Medulla oblongata (tissue), 1 donor: Measurements from ENCODE around the gene PRKAG1.

Experiments
- DNase-seq: peaks from one replicate; pipeline ENCODE4 v3.0.0-alpha.2; 2015; ENCODE audit errors: extremely low spot score

The PRKAG1 gene

DNA sequence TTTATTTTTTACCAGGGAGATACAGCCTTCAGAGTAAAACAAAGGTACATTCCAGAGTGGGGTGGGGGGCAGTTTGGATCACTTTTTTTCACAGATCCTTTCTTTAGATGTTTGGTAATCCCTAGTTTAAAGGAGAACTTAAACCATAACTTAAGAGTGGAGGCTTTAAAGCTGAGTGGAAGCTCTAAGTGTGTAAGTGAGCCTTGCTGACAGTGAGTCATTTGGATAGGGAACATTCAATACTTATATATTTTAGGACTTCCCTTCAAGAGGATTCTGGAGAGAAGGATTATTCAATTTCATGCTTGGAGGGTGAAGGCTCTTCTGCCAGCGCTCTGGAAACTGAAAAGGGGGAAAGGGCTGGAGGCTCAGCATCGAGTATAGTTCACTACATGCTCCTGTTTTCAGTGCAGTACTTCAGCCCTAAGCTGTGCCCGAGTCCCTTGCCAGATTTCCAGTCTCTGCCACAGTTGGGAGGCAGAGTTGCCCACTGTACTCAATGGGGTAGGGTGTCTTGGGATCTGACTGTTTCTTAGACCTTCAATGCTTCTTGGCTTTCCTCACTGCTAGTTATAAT lies 8.4 kb downstream of the PRKAG1 start:
- DNase-seq, result no peak

GRCh38 chr12:49008943-49009342 lies 9.6 kb downstream of the PRKAG1 start:
- DNase-seq, result no peak

DNA sequence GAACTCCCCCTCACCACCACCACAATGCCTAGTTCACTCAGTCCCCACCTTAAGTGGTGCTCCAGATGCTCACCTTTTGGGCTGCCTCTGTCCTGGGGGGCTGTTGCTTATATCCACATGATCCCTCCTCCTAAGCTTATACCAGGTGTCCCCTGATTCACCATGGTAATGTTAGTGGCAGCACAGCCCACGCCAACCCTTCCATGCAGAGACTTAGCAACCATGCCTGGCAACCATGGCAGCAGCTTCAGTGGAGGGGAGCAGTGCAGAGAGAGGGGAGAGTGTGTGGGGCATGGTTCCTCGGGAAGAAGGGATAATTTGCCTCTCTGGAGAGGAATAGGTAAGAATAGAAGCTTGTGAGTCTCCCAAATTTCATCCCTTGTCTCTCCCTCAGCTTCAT lies 18.2 kb downstream of the PRKAG1 start:
- DNase-seq, result no peak

DNA sequence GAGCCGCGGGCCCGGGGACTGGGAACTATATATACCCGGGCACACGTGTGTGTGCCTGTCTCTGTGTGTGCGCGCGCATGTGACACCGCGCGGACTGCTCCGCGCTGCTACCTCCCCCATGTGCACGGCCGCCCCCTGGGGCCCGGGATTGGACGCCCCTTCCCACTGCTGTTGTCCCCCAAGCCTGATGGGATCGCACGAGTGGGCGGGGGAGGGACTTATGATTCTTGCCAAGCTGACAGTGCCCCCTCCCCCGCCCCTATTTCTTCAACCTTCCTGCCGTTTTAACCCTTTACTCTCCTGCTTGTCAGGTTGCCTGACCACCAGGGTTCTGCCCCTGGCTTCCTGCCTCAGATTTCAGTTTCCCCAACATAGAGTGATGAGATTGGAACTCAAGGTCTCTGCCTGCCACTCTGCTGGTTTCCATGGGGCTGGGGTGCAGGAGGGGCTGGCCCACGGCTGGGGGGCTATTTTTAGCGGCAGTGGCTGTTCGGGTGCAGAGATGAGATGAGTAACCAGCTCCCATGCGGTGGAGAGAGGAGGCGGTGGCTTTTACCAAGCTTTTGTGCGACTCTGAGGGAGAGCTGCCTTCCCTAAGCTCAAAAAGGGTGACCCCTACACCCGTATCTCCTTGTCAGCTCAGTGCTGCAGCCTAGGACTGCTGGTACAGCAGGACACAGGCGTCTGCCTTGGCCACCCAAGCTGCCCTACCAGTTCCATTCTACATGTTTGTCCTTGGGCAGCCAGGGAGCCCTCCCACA lies 19.0 kb downstream of the PRKAG1 start, which contains the start of gene DDN:
TSS of gene DDN (minus strand) at position 5 of the 761 bp plus-strand sequence. CDS start 88 bp downstream, outside the sequence.
- no peak for DNase-seq

DNA sequence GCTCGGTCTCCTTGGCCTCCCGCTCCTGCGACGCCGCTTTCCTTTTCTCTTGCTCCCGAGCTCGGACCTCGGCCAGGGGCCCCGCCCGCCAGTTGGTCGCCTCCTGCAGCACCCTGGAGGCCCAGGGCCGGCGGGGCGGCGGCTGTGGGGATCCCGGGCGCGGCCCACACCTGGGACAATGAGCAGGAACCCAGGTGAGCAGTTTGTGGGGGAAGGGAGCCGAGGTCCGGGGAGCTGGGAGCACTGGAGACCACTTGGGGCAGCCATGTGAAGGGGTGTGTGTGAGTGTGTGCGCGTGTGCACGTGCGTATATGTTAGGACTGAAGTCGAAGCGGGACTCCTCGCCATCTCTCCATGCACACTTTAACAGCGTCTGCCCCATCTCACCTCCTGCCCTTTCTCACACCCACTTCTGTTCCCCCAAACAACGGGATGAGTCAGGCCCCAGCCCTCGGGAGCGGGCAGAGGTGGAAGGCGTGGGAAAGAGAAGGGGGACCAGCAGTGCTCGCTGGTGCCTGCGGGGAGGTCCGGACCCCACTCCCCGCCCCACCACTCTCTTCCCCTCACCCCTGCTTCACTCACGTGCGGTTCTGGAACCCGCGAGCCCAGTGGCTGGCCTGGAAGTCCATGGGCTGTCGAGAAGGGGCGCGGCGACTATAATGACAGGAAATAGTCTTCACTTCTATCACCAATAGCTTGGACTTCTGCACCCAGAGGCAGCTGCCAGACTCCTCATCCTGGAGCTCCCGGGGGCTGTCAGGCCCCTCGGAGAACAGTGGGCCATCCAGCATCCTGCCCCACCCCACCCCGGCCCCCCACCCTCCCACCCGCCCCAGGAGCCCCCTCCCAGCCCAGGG lies 19.9 kb downstream of the PRKAG1 start:
- no peak for DNase-seq

GRCh38 chr12:48997719-48998496 lies 20.7 kb downstream of the PRKAG1 start:
- no peak for DNase-seq

DNA sequence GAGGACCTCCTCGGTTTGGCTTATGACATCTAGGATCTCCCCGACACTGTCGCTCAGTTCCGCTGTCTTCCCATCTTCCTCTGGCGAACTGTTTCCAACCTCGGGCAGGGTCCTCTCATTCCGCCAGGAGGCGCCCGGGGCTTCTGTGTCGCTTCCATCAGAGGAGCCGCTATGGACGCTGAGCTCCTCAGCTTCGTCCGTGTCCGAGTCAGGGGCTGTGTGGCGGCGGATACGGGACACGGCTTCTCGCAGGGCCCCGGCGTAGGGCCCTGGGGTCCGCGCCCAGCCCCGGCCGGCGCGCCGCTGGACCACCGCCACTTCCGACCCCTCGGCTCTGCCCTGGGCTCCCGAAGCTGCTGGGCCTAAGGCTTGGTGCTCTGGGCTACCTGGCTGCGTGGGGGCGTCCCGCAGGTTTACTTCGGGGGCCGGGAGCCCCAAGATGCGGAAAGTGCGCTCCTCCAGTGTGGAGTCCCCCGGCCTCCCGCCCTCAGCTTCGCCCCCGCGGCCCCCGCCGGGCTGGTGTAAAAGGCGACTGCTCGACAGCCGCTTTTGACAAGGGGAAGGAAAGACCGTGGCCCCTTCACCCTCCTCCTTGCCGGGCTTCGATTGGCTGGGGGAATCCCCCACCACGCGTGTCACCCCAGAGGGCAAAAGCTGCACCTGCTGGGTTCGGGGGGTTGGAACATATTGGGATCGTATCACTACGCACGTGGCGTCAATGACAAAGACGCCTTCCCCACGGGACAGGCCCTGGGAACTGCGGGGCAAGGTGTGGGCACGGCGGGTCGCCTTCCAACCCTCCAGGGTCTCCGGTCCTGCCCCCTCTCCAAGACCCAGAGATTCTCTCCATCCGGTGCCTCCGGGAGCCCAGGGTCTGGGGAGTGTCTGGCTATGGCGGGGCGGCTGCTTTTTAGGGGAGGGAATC lies 21.5 kb downstream of the PRKAG1 start:
- DNase-seq, result peak; percentile 85

DNA sequence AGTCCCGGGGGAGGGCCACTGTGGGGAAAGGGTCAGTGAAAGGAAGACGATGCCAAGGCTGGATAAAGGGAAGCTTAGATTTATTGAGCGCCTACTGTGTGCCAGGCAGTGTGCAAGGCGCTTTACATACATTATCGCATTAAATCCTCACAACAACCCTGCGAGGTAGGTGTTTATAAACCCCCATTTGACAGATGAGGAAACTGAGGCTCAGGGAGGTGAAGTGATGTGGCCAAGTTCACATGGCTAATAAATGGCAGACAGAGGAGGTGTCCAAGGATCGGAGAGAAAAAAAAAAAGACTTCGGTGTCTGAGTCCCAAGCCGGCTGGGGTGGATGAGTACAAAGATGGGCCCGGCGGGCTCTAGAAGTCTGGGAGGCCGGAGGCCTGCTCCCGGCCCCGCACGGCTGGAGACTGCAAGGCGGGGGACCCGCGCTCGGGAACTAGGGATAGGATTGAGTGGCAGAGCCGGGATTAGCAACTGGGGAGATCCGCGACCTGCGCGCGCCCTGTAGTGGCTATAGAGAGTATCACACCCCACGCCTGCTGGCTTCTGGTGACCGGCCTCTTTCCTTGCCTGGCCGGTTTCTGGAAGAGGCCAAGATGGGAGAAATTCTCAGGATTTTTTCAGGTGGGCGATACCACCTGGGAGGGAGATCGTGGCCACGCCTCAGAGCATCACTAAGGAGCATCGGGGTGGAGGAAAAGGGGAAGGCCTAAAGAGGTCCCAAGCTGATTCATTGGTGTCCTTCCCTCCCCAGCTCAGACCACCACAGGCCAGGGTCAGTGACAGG lies 23.3 kb downstream of the PRKAG1 start:
- peak; percentile 78 for DNase-seq

- DNase-seq, result no peak
Measured at GRCh38 chr12:48994224-48995085, 24.1 kb downstream of the PRKAG1 start.

GRCh38 chr12:48993787-48994186 lies 24.8 kb downstream of the PRKAG1 start:
- DNase-seq, result no peak

DNA sequence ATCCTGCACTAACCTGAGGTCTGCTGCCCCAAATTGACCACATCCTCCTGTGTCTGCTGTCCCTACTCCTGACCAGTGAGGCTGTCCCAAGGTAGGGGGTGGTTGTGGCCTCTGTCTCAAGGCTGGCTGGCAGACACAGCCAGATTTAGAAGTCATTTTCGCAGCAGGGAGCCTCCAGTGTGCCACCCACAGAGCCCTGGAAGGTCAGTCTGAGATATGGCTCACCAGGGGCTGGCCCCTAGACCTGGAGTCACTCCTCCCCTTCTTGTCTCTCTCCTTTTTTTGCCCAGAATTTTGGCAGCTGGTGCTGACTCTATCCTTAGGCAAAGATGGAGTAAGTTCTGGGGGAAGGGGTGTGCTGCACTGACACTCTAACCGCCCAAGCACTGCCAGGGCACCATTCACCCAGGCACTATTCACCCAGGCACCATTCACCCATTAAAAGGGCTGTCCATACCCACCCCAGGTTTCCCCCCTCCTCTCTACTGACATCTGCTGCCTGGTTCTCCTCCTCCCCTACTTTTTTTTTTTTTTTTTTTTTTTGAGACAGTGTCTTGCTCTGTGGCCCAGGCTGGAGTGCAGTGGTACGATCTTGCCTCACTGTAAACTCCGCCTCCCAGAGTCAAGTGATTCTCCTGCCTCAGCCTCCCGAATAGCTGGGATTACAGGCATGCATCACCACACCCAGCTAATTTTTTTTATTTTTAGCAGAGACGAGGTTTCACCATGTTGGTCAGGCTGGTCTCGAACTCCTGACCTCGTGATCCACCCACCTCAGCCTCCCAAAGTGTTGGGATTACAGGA lies 27.1 kb downstream of the PRKAG1 start:
- no peak for DNase-seq

DNA sequence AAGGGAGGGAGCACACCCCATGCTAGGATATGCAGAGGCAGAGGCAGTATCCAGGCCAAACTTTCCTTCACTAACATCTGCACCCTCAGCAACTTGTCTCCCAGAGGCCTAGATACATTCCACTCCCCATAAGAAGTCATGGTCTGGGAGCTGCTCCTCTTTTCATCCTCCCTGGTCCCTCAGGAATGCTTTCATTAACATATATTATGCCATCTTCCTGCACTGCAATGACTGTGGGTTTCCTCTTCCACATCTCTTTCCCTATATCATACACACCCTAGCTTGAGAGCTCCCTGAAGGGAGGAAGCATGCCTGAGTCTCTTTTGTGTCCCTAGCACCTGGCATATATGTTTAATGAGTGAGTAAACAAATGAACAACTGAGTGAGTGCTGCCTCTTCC lies 28.0 kb downstream of the PRKAG1 start:
- no peak for DNase-seq

- DNase-seq, result peak; percentile 54
Measured at GRCh38 chr12:48988030-48988649, 30.4 kb downstream of the PRKAG1 start.

DNA sequence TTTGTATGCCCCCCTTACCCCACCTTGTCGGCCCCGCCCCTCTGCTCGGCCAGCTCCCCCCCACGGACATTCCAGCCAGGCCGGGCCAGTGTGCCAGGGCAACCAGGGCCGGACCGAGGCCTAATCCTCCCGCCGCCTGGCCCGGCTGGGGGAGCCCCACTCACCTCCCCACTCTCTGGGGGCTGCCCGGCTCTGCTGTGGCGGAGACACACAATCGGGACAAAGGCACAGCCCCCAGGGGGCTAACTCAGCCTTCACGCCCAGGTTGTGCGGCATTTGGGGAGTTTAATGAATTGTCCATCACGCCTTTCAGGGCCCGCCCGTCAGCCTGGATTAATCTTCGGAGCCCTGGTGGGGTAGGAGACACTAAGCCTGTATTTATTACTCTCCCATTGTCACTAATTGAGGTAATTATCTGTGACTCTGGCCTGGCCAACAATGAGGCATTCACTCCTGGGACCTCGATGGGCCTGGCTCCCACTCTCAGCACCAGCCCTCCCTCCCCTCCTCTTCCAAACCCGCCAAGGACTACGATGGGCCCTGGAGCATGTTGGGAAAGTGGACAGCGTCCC lies 31.8 kb downstream of the PRKAG1 start:
- DNase-seq, result no peak

DNA sequence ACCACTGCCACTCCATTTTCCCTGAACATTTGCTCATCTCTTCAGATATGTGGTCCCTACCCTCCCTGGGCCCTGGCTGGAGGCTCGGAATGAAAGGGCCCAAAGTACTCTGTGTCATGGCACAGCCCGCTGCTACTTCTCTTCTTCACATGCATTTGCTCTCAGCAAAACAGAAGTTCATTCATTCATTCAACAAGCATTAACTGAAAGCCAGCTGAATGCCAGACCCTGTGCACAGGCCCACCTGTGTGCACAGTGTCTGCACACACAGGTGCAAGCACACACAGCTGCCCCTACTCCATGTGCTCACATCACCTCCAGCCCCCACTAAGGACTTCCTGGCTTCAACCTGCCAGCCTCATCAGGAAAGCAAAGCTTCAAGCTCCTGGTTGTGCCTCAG lies 32.7 kb downstream of the PRKAG1 start:
- DNase-seq, result no peak

- DNase-seq, result no peak
Measured at GRCh38 chr12:48985475-48985897, 33.1 kb downstream of the PRKAG1 start.

DNA sequence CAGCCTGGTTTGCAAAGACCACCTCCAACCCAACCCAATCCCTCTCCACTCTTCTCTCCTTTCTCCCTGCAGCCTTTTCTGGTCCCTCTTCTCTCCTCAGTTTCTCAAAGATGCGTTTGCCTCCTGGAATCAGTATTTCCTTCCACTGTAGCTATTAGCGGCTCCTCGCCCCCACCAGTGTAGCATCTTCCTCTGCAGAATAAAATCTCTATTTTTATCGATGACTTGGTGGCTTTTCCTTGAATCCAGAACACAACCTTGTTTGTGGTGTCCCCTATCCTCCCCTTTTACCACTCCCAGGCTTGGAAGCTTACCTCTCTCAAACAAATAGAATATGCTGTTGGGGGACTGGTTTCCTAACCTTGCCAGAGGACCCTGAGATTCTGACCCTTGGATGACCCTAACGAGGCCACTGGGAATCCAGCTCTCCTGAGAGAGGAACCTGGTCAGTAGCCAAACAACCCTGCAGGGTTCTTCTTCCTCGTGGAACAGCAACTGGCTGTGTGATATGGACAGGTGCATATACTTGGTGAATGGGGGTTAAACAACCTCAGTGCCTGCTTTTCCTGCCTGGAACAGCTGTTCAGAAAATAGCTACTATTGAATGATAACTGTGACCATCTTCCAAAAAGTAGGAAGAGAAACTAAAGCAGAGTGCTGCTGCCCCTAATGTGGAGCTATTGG lies 36.0 kb downstream of the PRKAG1 start:
- no peak for DNase-seq
